HEK293 (cell line): ENCODE measurements around the gene CASQ2.

ENCODE experiments used
- CTCF ChIP-seq: fragments of 450-650 bp; formaldehyde crosslinking; IDR thresholded peaks from 2 replicates; pipeline ENCODE4 v1.5.1; 2016; ENCODE audit warnings: missing biosample characterization, missing genetic modification characterization
- RBAK ChIP-seq: fragments of 450-650 bp; formaldehyde crosslinking; IDR thresholded peaks from 2 replicates; pipeline ENCODE4 v1.5.1; 2016; ENCODE audit warnings: missing biosample characterization, missing genetic modification characterization
- ZBTB21 ChIP-seq: fragments of 450-650 bp; formaldehyde crosslinking; IDR thresholded peaks from 2 replicates; pipeline ENCODE4 v1.5.1; 2017; ENCODE audit warnings: missing biosample characterization, missing genetic modification characterization
- ZFP3 ChIP-seq: fragments of 450-650 bp; formaldehyde crosslinking; IDR thresholded peaks from 2 replicates; pipeline ENCODE4 v1.5.1; 2016; ENCODE audit warnings: low read depth, missing biosample characterization, missing genetic modification characterization
- ZNF24 ChIP-seq: fragments of 450-650 bp; formaldehyde crosslinking; IDR thresholded peaks from 2 replicates; pipeline ENCODE4 v1.5.1; 2016; ENCODE audit warnings: missing biosample characterization, missing genetic modification characterization
- ZNF707 ChIP-seq: fragments of 450-650 bp; formaldehyde crosslinking; IDR thresholded peaks from 2 replicates; pipeline ENCODE4 v1.5.1; 2016; ENCODE audit warnings: missing biosample characterization, missing genetic modification characterization
- ZNF768 ChIP-seq: fragments of 450-650 bp; formaldehyde crosslinking; IDR thresholded peaks from 2 replicates; pipeline ENCODE4 v1.5.1; 2018; ENCODE audit warnings: missing biosample characterization, mild to moderate bottlenecking, missing genetic modification characterization
- ZSCAN23 ChIP-seq: fragments of 450-650 bp; formaldehyde crosslinking; IDR thresholded peaks from 2 replicates; pipeline ENCODE4 v1.5.1; 2016; ENCODE audit warnings: missing biosample characterization, missing genetic modification characterization

GRCh38 chr1:115714572-115715141, 53.9 kb downstream of the CASQ2 start:
- TF ChIP-seq CTCF (tag by site-specific recombination) = no peak
- no peak for TF ChIP-seq ZSCAN23 (tag by site-specific recombination)
- TF ChIP-seq ZFP3 = no peak
- no peak for TF ChIP-seq RBAK (tag by site-specific recombination)
- TF ChIP-seq ZBTB21 (tag by site-specific recombination) = no peak
- TF ChIP-seq ZNF707 (tag by site-specific recombination) = no peak
- no peak for TF ChIP-seq ZNF24 (tag by site-specific recombination)
- no peak for TF ChIP-seq ZNF768 (tag by site-specific recombination)
